ENCODE results near the gene RECK.
"Not testable (repeated sequence)": the region's sequence is repeated elsewhere in the genome, so short reads cannot be mapped to it uniquely, and the experiment has no call there.

RECK gene

GRCh38 chr9:36036780-36037548, at the start of gene RECK:
Gene RECK, plus strand, starts transcription at chr9:36036913. Its CDS starts 86 bp downstream, at chr9:36036999.
- no peak for TF ChIP-seq CTCF (IDR thresholded peaks at IDR 0.05; ENCODE audit: insufficient read depth, low read length, missing control alignments)
- ChIA-PET CTCF (interaction anchor here (1.4 to 6.7 kb wide), 5 partner anchors 15 to 92 kb away, joined by 3 to 38 read pairs (median 9); no protein-coding TSS in a partner anchor), POLR2A (interaction anchor here (0.7 to 1.8 kb wide), 12 partner anchors 19 to 154 kb away, joined by 3 to 9 read pairs (median 3); partner anchors contain the start of genes CLTA and HRCT1)
- H3K4me3 ChIP-seq (ENCODE audit: low read depth, low read length), result peak within 1 kb of the TSS; percentile 60
- no peak for DNase-seq (ENCODE audit: low read depth, low spot score)

- CTCF ChIA-PET, result interaction anchor here (1.0 to 2.2 kb wide), 2 partner anchors 16 to 18 kb away, joined by 3 to 8 read pairs; no protein-coding TSS in a partner anchor
- no peak for TF ChIP-seq CTCF (IDR thresholded peaks at IDR 0.05; ENCODE audit: insufficient read depth, low read length, missing control alignments)
- no peak overlapping the region for H3K4me3 ChIP-seq (ENCODE audit: low read depth, low read length)
- DNase-seq (ENCODE audit: low read depth, low spot score), result no peak
- POLR2A ChIA-PET, result no interaction called here
Measured at GRCh38 chr9:35990155-35990554, 46.6 kb upstream of the RECK start.

- DNase-seq (ENCODE audit: low read depth, low spot score); POLR2A ChIA-PET; H3K4me3 ChIP-seq (ENCODE audit: low read depth, low read length): not testable (repeated sequence)
- CTCF ChIA-PET, result interaction anchor here (1.0 to 1.2 kb wide), 3 partner anchors 9 to 14 kb away, joined by 3 to 5 read pairs (median 4); no protein-coding TSS in a partner anchor
Measured at GRCh38 chr9:35993136-35993535, 43.6 kb upstream of the RECK start.

- CTCF ChIA-PET, result interaction anchor here (1.0 to 4.2 kb wide), 8 partner anchors 9 to 204 kb away, joined by 3 to 51 read pairs (median 4); no protein-coding TSS in a partner anchor
- H3K4me3 ChIP-seq (ENCODE audit: low read depth, low read length), result no peak overlapping the region
- DNase-seq (ENCODE audit: low read depth, low spot score), result no peak
- POLR2A ChIA-PET, result interaction anchor here (0.5 to 0.8 kb wide), 2 partner anchors 43 to 53 kb away, joined by 3 read pairs; partner anchors contain the start of gene RECK
- no peak for TF ChIP-seq CTCF (IDR thresholded peaks at IDR 0.05; ENCODE audit: insufficient read depth, low read length, missing control alignments)
Measured at GRCh38 chr9:35993976-35994720, 42.6 kb upstream of the RECK start.

- DNase-seq (ENCODE audit: low read depth, low spot score), result no peak
- ChIA-PET POLR2A (interaction anchor here (0.8 kb wide), 1 partner anchor 42 kb away, joined by 3 read pairs; the partner anchor contains the start of gene RECK), CTCF (interaction anchor here (1.0 to 4.2 kb wide), 8 partner anchors 10 to 205 kb away, joined by 3 to 51 read pairs (median 4); no protein-coding TSS in a partner anchor)
- TF ChIP-seq CTCF (IDR thresholded peaks at IDR 0.05; ENCODE audit: insufficient read depth, low read length, missing control alignments), result no peak
- H3K4me3 ChIP-seq (ENCODE audit: low read depth, low read length), result no peak overlapping the region
Measured at GRCh38 chr9:35994959-35995358, 41.8 kb upstream of the RECK start.

- ChIA-PET CTCF (interaction anchor here (1.3 to 4.2 kb wide), 2 partner anchors 12 to 27 kb away, joined by 3 to 51 read pairs; no protein-coding TSS in a partner anchor), POLR2A (interaction anchor here (0.6 kb wide), 1 partner anchor 58 kb away, joined by 3 read pairs; no protein-coding TSS in a partner anchor)
- no peak for DNase-seq (ENCODE audit: low read depth, low spot score)
- no peak overlapping the region for H3K4me3 ChIP-seq (ENCODE audit: low read depth, low read length)
- TF ChIP-seq CTCF (IDR thresholded peaks at IDR 0.05; ENCODE audit: insufficient read depth, low read length, missing control alignments), result no peak
Measured at GRCh38 chr9:35996358-35996970, 40.2 kb upstream of the RECK start.

GRCh38 chr9:35997016-35997415, 39.7 kb upstream of the RECK start:
- H3K4me3 ChIP-seq (ENCODE audit: low read depth, low read length); DNase-seq (ENCODE audit: low read depth, low spot score): not testable (repeated sequence)
- ChIA-PET POLR2A (interaction anchor here (0.6 kb wide), 1 partner anchor 57 kb away, joined by 3 read pairs; no protein-coding TSS in a partner anchor), CTCF (interaction anchor here (1.3 to 4.2 kb wide), 2 partner anchors 11 to 26 kb away, joined by 3 to 51 read pairs; no protein-coding TSS in a partner anchor)

All from AG04449 (cell line).